22Rv1 (cell line): ENCODE results near the gene NXPH3.

Experiments used
- ZFX ChIP-seq: fragments of 450-650 bp; IDR thresholded peaks from 2 replicates; pipeline ENCODE4 v1.6.1; 2017; ENCODE audit warnings: antibody characterized with exemption, borderline replicate concordance
- TF ChIP-seq, protein P1 (sequence below): fragments of 450-650 bp; IDR thresholded peaks from 2 replicates; pipeline ENCODE4 v1.5.1; 2017; ENCODE audit warnings: mild to moderate bottlenecking

DNA sequence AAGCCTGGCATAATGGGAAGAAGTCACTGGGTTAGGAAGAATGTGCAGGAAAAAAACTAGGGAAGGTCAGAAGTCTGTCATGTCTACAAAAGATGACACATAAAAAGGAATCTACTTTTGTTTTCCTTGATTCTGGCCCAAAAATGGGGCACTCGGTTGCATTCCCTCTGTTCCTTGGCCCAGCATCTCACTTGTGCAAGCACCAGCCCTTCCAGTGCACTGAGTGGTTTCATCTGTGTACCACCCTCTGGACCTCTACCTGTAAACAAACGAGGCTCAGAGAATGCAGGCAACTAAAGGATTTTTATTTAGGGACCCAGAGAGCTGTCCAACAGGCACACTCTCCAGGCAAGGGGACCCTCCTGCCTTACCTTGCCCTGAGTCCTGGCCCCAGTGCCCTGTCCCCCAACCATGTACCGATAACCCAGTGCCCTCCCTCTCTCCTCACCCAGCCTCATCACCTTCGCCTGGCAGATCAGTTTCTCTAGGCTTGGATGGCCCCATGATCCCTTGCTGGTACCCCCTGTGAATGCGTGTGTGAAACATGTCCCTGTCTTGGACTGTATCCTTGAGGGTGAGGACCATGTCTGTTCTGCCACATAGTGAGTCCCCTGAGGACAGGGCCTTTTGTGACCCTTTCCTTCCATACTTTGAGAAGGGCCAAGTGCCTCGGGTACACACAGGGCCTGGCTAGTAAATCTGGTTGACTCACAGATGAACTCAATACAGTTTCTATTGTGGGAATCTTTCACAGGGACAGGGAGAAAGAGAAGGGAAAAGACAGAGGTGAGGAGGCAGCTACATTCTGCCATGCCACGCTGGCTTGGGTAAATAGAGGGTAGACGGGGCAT is 13.3 kb downstream of the NXPH3 start:
- TF ChIP-seq, protein P1, sequence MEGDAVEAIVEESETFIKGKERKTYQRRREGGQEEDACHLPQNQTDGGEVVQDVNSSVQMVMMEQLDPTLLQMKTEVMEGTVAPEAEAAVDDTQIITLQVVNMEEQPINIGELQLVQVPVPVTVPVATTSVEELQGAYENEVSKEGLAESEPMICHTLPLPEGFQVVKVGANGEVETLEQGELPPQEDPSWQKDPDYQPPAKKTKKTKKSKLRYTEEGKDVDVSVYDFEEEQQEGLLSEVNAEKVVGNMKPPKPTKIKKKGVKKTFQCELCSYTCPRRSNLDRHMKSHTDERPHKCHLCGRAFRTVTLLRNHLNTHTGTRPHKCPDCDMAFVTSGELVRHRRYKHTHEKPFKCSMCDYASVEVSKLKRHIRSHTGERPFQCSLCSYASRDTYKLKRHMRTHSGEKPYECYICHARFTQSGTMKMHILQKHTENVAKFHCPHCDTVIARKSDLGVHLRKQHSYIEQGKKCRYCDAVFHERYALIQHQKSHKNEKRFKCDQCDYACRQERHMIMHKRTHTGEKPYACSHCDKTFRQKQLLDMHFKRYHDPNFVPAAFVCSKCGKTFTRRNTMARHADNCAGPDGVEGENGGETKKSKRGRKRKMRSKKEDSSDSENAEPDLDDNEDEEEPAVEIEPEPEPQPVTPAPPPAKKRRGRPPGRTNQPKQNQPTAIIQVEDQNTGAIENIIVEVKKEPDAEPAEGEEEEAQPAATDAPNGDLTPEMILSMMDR, result no peak
- TF ChIP-seq ZFX, result no peak
